COLO668 (cell line): Measurements from ENCODE around the gene ARIH2.
"Not testable (repeated sequence)": the region's sequence is repeated elsewhere in the genome, so short reads cannot be mapped to it uniquely, and the experiment has no call there.

Experiments
- DNase-seq: peaks from one replicate; lab custom pipeline; 2025; ENCODE audit not compliant: unreplicated experiment; lab: John Stamatoyannopoulos, UW

Gene ARIH2

DNA sequence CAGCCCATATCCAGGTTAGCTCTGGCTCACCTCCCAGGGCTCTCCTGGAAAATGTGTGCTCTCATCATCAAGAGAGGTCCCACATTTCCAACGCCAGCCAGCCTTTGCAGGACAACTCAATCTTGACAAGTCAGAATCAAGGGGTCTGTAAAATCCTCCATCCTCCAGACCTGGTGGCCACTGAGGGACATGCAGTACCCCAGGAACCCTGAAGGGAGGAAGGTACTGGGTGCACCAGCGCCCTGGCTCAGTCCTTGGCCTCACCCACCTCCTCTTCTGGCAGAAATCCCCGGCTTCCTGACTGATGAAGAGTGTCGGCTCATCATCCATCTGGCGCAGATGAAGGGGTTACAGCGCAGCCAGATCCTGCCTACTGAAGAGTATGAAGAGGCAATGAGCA lies 82.5 kb downstream of the ARIH2 start:
- no peak for DNase-seq

DNA sequence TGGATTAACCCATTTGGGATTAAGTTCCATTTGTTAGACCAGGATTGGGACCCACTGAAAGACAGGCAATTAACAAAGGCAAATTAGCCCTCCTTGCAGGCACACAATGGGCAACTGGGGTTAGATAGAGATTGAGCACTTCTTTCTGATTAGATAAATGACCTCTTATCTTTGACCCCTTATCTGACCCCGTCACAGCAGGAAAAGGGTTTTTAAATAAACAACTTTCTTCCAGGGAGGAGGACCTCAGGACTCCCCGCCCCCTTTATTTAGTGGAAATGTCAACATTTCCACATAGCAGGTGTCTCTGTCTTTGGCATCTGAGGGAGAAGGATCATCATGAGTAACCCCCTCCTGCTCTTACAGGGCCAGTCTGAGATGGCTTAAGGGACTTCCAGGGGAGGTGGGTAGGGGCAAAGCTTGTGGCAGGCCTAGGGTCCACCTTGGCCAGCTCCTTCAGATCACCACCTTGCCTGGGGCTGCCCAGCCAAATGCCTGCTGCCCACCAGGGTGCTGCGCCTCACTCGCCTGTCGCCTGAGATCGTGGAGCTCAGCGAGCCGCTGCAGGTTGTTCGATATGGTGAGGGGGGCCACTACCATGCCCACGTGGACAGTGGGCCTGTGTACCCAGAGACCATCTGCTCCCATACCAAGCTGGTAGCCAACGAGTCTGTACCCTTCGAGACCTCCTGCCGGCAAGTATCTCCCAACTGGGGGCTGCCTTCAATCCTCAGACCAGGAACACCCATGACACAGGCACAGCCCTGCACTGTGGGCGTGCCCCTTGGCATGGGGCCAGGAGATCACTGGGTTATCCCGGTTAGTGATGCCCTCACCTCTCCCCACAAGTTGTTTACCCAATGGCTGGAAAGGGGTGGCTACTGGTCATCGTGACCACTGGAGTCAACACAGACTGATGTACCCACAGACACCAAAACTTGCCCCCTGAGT lies 86.0 kb downstream of the ARIH2 start:
- peak; percentile 81 for DNase-seq

DNA sequence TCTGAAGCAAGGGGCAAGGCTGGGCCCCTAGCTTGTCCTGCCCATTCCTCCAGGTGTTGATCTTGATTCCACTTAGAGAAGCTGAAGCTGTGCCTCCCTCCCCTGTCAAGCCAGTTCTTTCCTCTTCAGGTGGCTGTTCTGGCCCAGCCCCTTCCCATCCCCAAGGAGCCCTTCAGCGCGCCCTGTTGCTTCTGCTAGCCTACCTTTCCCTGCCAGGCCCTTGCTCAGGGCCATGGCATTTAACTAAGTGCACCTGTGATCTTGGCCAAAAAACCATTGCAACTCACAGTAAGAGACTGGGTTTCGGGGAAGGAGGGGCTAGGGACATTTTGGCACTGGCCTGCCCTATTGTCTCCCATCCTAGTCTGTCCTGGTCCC lies 86.7 kb downstream of the ARIH2 start:
- DNase-seq: no peak

DNA sequence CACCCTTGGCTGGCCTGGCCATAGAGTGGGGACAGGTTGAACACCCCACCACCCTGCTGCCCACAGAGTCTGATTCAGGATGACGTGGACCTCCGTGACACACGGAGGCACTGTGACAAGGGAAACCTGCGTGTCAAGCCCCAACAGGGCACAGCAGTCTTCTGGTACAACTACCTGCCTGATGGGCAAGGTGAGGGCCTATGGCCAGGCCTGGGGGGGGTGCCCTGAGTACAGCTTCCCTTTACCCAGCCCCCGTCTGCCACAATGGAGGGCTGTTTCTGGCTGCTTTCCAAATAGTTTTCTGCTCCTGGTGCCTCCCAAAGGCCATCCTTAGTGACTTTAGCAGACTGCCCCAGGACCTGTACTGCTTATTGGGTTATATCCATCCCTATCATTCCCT lies 87.4 kb downstream of the ARIH2 start:
- no peak for DNase-seq

DNA sequence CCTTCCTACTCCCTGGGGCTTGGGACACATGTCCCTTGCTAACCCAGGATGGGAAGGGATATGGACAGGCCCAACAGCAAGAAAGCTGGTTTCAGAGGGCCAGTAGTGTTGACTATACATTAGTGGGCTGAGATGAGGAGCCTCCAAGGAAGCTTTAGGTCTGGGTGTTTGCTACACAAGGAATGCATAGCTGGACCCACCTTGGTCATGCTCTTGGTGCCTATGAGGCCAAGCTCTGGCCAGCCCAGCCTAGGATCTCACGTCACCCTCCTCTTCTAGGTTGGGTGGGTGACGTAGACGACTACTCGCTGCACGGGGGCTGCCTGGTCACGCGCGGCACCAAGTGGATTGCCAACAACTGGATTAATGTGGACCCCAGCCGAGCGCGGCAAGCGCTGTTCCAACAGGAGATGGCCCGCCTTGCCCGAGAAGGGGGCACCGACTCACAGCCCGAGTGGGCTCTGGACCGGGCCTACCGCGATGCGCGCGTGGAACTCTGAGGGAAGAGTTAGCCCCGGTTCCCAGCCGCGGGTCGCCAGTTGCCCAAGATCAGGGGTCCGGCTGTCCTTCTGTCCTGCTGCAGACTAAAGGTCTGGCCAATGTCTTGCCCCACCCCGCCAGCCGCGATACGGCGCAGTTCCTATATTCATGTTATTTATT lies 87.9 kb downstream of the ARIH2 start:
- peak; percentile 26 for DNase-seq

DNA sequence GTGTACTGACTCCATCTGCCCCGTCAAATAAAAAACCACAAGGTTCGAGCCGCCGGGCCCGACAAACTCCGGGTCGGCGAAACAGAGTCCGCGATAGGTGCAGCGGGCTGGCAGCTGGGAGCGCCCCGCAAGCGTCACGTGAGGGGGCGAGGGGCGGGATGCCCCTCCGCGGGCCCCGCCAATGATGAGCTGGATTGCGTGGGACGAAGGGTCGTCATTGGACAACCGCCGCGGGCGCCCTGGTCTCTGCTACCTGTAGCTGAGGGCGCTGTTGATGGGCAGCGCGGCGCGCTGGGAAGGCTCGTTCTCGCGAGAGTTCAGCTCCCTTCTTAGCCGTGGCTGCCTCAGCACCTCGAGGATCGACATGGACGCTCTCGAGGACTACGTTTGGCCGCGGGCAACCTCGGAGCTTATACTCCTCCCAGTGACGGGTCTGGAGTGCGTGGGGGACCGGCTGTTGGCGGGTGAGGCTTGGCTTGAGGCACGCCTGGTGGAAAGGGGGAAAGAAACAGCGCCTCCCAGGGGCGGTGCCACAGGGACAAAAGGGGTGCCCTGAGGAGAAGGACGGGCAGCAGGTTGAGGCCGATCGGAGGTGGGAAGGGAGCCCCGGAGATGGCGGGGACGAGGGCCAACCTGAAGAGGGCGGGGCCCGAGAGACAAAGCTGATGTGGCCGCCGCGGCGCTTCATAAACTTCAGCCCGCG lies 88.6 kb downstream of the ARIH2 start, which contains the start of gene WDR6:
Gene WDR6 (plus strand): TSS at position 324 of the 703 bp plus-strand sequence. CDS start 41 bp downstream, at position 365.
- peak; percentile 97 for DNase-seq

DNA sequence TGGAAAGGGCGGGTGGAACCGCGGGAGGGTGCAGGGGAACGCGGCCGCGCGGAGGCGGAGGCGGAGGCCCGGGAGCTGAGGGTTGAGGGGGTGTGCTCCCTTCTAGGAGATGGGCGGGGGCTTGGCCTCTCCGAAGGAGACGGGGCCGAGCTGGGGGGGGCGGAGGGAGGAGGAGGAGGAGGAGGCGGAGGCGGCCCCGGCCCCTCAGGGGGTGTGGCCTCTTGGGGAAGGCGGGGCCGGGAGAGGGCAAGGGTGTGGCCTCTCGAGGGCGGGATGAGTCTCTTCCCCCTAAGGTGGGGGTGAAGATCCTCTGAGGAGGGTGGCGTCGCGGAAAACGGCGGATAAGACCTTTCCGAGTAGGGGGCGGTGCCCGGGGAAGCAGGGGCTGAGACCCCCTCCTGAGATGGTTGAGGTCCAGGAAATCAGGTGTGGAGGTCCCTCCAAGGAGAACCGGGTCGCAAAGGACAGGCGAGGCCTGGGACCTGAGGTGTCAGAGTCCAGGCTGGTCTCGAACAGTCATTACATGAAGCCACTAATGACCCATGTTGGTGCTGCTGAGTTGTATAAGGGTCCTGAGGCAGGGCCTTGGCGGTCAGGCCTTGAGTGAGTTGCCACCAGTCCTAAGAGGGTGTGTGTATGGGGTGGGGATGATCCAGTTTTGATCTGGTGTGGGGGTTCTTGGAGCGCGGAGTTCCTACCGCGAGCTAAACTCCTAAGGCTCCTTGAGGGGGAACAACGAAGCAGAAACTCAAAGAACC lies 89.3 kb downstream of the ARIH2 start:
- DNase-seq: peak; percentile 80

DNA sequence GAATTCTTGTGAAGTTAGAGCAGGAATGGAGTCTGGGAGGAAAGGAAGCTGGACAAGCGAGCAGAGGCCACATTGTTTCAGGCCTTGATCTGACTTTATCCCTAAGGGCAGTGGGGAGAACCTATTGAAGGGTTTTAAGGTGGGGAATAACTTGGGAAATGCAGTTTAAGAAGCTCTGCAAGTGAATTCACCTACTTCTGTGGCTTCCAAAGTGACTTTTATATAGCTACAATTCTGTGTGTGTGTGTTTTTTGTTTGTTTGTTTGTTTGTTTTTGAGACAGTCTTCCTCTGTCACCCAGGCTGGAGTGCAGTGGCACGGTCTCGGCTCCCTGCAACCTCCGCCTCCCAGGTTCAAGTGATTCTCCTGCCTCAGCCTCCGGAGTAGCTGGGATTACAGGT lies 90.0 kb downstream of the ARIH2 start:
- DNase-seq: not testable (repeated sequence)

DNA sequence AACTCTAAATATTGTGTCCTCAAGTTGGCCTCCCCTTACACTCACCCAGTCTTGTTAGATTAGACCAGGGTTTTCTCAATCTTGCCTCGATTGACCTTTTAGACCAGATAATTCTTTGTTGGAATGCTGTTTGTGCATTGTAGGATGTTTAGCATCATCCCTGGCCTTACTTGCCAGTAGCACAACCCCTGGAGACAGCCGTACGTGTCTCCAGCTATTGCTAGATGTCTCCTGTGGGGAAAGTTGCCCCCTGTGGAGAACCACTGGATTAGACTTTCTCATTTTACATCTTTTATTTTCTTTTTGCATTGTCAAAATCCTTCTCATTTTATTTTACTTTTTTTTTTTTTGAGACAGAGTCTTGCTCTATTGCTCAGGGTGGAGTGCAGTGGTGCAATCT lies 90.8 kb downstream of the ARIH2 start:
- no peak for DNase-seq

DNA sequence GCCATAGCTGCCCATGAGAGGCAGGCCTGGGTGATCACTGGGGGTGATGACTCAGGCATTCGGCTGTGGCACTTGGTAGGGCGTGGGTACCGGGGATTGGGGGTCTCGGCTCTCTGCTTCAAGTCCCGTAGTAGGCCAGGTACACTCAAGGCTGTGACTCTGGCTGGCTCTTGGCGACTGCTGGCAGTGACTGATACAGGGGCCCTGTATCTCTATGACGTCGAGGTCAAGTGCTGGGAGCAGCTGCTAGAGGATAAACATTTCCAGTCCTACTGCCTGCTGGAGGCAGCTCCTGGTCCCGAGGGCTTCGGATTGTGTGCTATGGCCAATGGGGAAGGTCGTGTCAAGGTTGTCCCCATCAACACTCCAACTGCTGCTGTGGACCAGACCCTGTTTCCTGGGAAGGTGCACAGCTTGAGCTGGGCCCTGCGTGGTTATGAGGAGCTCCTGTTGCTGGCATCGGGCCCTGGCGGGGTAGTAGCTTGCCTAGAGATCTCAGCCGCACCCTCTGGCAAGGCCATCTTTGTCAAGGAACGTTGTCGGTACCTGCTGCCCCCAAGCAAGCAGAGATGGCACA lies 93.9 kb downstream of the ARIH2 start:
- no peak for DNase-seq

DNA sequence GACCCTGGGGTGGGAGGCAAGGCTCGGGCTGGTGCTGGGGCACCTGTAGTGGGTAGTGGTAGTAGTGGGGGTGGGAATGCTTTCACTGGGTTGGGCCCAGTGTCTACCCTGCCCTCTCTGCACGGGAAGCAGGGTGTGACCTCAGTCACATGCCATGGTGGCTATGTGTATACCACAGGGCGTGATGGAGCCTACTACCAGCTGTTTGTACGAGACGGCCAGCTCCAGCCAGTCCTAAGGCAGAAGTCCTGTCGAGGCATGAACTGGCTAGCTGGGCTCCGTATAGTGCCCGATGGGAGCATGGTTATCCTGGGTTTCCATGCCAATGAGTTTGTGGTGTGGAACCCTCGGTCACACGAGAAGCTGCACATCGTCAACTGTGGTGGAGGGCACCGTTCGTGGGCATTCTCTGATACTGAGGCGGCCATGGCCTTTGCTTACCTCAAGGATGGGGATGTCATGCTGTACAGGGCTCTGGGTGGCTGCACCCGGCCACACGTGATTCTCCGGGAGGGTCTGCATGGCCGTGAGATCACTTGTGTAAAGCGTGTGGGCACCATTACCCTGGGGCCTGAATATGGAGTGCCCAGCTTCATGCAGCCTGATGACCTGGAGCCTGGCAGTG lies 94.6 kb downstream of the ARIH2 start:
- DNase-seq: no peak

DNA sequence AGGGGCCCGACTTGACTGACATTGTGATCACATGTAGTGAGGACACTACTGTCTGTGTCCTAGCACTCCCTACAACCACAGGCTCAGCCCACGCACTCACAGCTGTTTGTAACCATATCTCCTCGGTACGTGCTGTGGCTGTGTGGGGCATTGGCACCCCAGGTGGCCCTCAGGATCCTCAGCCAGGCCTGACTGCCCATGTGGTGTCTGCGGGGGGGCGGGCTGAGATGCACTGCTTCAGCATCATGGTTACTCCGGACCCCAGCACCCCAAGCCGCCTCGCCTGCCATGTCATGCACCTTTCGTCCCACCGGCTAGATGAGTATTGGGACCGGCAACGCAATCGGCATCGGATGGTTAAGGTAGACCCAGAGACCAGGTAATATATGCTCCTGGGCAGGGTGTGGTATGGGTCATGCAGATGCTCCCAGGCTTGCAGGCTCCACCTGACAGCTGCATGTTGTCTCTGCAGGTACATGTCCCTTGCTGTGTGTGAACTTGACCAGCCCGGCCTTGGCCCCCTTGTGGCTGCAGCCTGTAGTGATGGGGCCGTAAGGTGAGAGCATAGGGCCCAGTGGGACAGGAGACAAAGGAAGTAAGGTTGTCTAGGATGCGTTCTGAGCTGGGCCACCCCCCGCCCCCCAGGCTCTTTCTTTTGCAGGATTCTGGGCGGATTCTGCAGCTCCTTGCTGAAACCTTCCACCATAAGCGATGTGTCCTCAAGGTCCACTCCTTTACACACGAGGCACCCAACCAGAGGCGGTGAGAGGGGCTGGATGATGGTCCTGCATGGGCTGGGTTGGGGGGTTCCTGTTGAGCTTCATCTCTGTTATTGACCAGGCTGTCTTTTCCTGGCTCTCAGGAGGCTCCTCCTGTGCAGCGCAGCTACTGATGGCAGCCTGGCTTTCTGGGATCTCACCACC lies 95.4 kb downstream of the ARIH2 start:
- peak; percentile 65 for DNase-seq

DNA sequence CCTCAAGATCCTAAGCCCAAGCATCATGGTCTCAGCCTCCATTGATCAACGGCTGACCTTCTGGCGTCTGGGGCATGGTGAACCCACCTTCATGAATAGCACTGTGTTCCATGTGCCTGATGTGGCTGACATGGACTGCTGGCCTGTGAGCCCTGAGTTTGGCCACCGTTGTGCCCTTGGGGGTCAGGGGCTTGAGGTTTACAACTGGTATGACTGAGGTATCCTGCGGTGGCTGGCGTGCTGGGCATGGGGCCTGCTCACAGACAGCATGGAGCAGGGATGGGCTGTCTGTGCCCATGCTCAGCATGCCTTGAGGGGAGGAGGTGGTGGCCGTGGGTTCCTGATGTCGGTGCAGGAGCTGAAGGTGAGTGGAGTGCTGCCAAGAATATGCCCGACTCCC lies 96.4 kb downstream of the ARIH2 start:
- no peak for DNase-seq

DNA sequence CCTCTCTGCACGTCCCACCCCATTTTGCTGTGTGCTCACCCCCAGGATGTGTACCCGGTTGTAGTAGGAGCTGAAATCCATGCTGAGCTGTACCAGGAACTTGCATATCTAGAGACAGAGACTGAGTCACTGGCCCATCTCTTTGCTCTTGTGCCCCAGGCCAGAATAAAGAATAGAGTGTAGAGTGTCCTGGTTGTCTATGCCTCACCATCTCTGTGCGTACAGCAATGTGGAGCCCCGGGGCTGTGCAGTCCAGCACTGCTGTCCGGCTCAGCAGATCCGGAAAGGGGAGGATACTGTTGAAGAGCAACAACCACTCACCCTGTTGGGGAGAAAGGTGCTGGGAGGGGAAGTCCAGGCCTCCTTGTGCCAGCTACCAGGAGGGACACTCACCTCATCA lies 97.1 kb downstream of the ARIH2 start:
- DNase-seq: no peak

DNA sequence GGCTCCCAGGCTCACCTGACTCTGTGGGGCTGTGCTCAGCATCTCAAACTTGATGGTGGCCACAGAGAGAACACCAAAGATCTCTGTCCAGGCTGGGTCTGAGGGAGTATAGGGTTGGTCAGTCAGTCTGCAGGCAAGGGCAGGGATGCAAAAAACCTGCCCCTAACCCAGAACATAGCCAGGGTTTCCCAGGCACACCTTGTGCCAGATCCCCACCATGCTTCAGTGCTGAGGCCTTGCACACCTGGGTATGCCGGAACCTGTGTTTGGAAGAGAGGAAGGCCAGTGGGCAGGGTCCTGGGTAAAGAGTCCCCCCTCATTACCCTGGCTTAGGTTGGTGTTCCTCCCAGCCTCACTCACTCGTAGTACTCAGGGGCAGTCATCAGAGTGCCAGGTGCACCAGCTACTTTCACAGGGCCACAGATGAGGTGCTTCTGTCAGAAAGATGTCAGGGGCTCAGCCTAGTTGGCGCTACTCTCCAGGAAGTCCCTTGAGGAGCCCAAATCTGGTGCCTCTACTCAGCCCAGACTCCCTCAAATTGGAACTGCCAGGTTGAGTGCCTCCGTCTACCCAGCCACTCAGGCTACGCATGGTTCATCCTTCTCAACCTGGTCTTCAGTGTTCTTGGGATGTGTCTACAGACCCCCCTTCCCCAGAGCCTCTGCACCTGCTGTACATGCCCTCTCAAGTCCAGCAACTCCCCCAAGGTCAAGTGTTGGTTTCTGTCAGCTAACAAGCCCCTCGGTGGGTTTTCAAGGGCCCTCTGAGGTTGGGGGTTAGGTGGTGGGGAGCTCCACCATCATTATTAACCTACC lies 98.0 kb downstream of the ARIH2 start:
- DNase-seq: no peak

DNA sequence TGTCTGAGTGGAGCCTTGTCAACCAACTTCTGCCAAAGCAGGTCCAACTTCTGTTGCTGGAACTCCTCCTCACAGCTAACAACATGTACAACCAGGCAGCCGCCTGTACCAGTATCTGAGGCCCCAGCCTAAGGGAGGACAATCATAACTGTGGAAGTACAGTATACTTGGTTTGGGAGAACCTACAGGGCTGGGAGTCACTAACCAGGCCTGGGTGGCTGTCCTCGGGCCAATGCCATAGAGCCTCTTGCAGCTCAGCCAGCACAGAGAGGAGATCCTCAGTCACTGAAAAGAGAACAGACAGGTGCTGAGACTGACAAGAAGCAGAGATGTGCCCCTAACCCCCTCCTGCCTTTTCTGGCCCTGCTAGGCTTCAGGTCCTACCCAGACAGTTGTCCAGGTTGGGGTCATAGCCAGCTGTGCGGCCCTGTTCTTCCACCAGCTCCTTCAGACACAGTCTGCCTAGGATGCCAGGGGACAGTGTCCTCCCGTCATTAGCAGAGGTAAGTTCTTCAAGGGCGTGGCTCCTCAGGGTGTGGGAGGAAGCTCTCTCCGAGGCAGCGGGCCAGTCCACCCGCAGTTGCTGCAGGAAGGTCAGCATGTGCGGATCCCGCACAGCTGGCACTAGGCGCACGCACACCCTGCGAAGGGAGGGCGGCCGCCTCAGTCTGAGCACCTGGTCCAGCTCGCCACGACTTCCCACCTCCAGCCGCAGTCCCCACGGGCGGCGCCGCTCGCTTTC lies 98.8 kb downstream of the ARIH2 start:
- DNase-seq: no peak

DNA sequence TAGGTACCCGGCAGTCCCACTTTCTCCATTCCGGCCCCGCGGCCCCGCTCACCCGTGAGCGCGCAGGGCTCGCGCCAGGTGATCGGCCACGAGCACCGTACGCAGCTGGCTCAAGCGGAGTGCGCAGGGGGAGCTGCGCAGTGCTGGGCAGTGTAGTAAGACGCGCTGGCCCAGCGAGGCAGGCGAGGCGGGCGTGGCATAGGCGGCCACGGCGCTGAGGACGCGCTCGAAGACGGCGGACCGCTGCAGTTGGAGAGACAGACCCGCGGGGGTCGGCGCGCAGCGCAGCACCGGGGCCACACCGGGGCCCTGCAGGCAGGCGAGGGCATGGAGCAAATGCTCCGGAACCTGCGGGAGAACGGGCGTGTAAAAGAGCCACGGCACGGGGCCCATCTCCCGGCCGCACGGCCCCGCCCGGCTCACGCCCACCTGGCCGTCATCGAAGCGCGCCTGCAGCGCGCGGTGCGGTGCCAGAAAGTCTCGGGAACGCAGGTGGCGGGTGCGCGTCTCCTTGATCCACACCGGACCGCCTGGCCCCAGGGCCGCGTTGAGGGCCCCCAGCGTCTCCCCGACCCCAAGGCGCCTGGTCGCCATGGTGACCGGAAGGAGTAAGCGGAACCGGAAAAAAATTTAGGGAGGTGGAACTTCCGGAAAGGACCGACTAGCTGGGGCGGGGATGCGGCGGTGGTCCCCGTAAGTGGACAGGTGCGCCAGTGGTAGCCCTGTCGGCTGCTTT lies 99.5 kb downstream of the ARIH2 start, which contains the start of gene DALRD3:
Gene DALRD3 (minus strand): TSS at position 610 of the 736 bp plus-strand sequence. CDS start 16 bp downstream, at position 594.
- peak; percentile 71 for DNase-seq
